Kidney epithelial cell (primary cell): ENCODE results near the gene EIF3A. TPM values are rescaled to one million over a fixed set of nuclear protein-coding genes. Genes with fewer than 3 reads are reported as not detected.

Experiments
- DNase-seq: peaks from one replicate; pipeline ENCODE4 v3.0.0-alpha.2; 2010; ENCODE audit warnings: low read depth
- H3K27me3 ChIP-seq: 2 replicates; pipeline ENCODE4 v1.6.0; 2011; ENCODE audit warnings: low read length; ENCODE audit not compliant: control insufficient read depth, insufficient read depth
- H3K36me3 ChIP-seq: 2 replicates; pipeline ENCODE4 v1.5.1; 2011; ENCODE audit warnings: low read length; ENCODE audit not compliant: control insufficient read depth, insufficient read depth
- H3K4me3 ChIP-seq: 2 replicates; pipeline ENCODE4 v1.5.1; 2011; ENCODE audit warnings: low read depth, mild to moderate bottlenecking, control low read depth, low read length
- CTCF ChIP-seq: IDR thresholded peaks from 2 replicates; pipeline ENCODE4 v1.5.1; 2011; ENCODE audit warnings: mild to moderate bottlenecking, moderate library complexity, low read length, control low read depth, inconsistent platforms; ENCODE audit not compliant: insufficient read depth, poor library complexity, severe bottlenecking
- total RNA-seq: library from RNA; depleted of rRNA; stranded (reverse); fragments of >200 nt; gene quantifications from 2 replicates; pipeline ENCODE4 v1.2.3, GENCODE V29; 2015

Gene EIF3A
- total RNA-seq, 1 donor from 2014 or later: 140 TPM

- no peaks in the 10 kb centered on the region for H3K36me3 ChIP-seq
- DNase-seq: no peak
- no peak for TF ChIP-seq CTCF
- no peaks in the 10 kb centered on the region for H3K27me3 ChIP-seq
- H3K4me3 ChIP-seq: no peak overlapping the region
Observed at GRCh38 chr10:119022846-119023552, 57.6 kb downstream of the EIF3A start.

GRCh38 chr10:119020627-119020946 lies 60.0 kb downstream of the EIF3A start:
- Histone ChIP-seq H3K36me3 (no peaks in the 10 kb centered on the region), H3K27me3 (no peaks in the 10 kb centered on the region), H3K4me3 (no peak overlapping the region)
- TF ChIP-seq CTCF: no peak
- DNase-seq: no peak

GRCh38 chr10:119007211-119007574 lies 73.4 kb downstream of the EIF3A start:
- no peak for TF ChIP-seq CTCF
- DNase-seq: no peak
- Histone ChIP-seq H3K36me3 (no peaks in the 10 kb centered on the region), H3K27me3 (no peaks in the 10 kb centered on the region), H3K4me3 (no peak overlapping the region)

GRCh38 chr10:119006451-119007210 lies 74.0 kb downstream of the EIF3A start:
- DNase-seq: peak; percentile 83
- Histone ChIP-seq H3K36me3 (no peaks in the 10 kb centered on the region), H3K4me3 (no peak overlapping the region), H3K27me3 (no peaks in the 10 kb centered on the region)
- no peak for TF ChIP-seq CTCF

GRCh38 chr10:119005362-119006043 lies 75.1 kb downstream of the EIF3A start:
- H3K27me3 ChIP-seq: no peaks in the 10 kb centered on the region
- no peak for DNase-seq
- TF ChIP-seq CTCF: no peak
- H3K36me3 ChIP-seq: no peaks in the 10 kb centered on the region
- no peak overlapping the region for H3K4me3 ChIP-seq
